ENCODE results near the gene PIGZ.

DNA sequence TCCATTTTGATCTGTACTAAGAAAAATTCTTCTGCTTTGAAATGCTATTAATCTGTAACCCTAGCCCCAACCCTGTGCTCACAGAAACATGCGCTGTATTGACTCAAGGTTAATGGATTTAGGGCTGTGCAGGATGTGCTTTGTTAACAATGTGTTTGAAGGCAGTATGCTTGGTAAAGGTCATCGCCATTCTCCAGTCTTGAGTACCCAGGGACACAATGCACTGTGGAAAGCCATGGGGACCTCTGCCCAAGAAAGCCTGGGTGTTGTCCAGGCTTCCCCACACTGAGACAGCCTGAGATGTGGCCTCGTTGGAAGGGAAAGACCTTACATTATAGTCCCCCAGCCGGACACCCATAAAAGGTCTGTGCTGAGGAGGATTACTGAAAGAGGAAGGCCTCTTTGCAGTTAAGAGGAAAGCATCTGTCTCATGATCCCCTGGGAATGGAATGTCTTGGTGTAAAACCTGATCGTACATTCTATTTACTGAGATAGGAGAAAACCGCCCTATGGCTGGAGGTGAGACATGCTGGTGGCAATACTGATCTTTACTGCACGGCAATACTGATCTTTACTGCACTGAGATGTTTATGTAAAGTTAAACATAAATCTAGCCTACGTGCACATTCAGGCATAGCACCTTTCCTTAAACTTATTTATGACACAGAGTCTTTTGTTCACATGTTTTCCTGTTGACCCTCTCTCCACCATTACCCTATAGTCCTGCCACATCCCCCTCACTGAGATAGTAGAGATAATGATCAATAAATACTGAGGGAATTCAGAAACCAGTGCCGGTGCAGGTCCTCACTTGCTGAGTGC, 6.3 kb downstream of the PIGZ start:
- no peak for TF ChIP-seq ZNF274 (IDR thresholded peaks at IDR 0.05; ENCODE audit: low read depth, low read length)
- TF ChIP-seq SUZ12 (IDR thresholded peaks at IDR 0.05; ENCODE audit: extremely low read depth, insufficient read depth, insufficient read length), result no peak
- no peak for TF ChIP-seq YY1 (IDR thresholded peaks at IDR 0.05; ENCODE audit: insufficient read depth, insufficient read length)
